AG09309 (cell line): ENCODE measurements around the gene ZNF429.

ENCODE experiments used
- DNase-seq: peaks from one replicate; pipeline ENCODE4 v3.0.0-alpha.2; 2010; ENCODE audit warnings: low read depth
- H3K4me3 ChIP-seq: 2 replicates; pipeline ENCODE4 v1.5.1; 2011; ENCODE audit warnings: mild to moderate bottlenecking, low read depth, low read length, moderate library complexity; ENCODE audit not compliant: control insufficient read depth
- CTCF ChIP-seq: IDR thresholded peaks from 2 replicates; pipeline ENCODE4 v1.5.1; 2011; ENCODE audit warnings: mild to moderate bottlenecking, low read depth, low read length, inconsistent platforms; ENCODE audit not compliant: insufficient read depth, control insufficient read depth; ENCODE audit errors: missing control alignments

The ZNF429 gene

GRCh38 chr19:21581646-21582240 lies 76.3 kb downstream of the ZNF429 start:
- no peak overlapping the region for H3K4me3 ChIP-seq
- no peak for TF ChIP-seq CTCF
- DNase-seq = no peak

GRCh38 chr19:21584537-21584936 lies 79.1 kb downstream of the ZNF429 start:
- H3K4me3 ChIP-seq = no peak overlapping the region
- TF ChIP-seq CTCF = no peak
- DNase-seq = no peak

GRCh38 chr19:21585281-21585890 lies 80.0 kb downstream of the ZNF429 start:
- DNase-seq = no peak
- no peak overlapping the region for H3K4me3 ChIP-seq
- TF ChIP-seq CTCF = no peak

GRCh38 chr19:21586311-21587116 lies 81.1 kb downstream of the ZNF429 start:
- H3K4me3 ChIP-seq = no peak overlapping the region; the same call in 1 of the 2 replicates
- no peak for DNase-seq
- TF ChIP-seq CTCF = no peak

GRCh38 chr19:21587117-21587461 lies 81.7 kb downstream of the ZNF429 start:
- no peak for DNase-seq
- TF ChIP-seq CTCF = no peak
- H3K4me3 ChIP-seq = no peak overlapping the region

GRCh38 chr19:21587549-21587948 lies 82.1 kb downstream of the ZNF429 start:
- TF ChIP-seq CTCF = no peak
- no peak for DNase-seq
- H3K4me3 ChIP-seq = no peak overlapping the region
